Neural progenitor cell (in vitro differentiated cells): Measurements from ENCODE around the gene KCNE4. TPM values are rescaled to one million over a fixed set of nuclear protein-coding genes. Genes with fewer than 3 reads are reported as not detected.

Experiments
- DNase-seq: peaks from one replicate; pipeline ENCODE4 v3.0.0-alpha.2; 2016; ENCODE audit warnings: low spot score
- H2AFZ ChIP-seq: fragments of 200-600 bp; sonication (generic); replicated peaks from 2 replicates; pipeline ENCODE4 v1.6.1; 2016; ENCODE audit warnings: antibody characterized with exemption
- H3F3A ChIP-seq: fragments of 200-600 bp; sonication (generic); 2 replicates; pipeline ENCODE4 v1.6.1; 2016; ENCODE audit warnings: antibody characterized with exemption, low read depth
- H3K27ac ChIP-seq: fragments of 200-600 bp; sonication (generic); 2 replicates; pipeline ENCODE4 v1.5.1; 2016; ENCODE audit warnings: mild to moderate bottlenecking
- H3K27me3 ChIP-seq: fragments of 200-600 bp; sonication (generic); 2 replicates; pipeline ENCODE4 v1.6.1; 2016; ENCODE audit warnings: mild to moderate bottlenecking, moderate library complexity
- H3K36me3 ChIP-seq: fragments of 200-600 bp; sonication (generic); 2 replicates; pipeline ENCODE4 v1.5.1; 2016
- H3K4me1 ChIP-seq: fragments of 200-600 bp; sonication (generic); 2 replicates; pipeline ENCODE4 v1.6.1; 2016; ENCODE audit warnings: mixed run types
- H3K4me2 ChIP-seq: fragments of 200-600 bp; sonication (generic); 2 replicates; pipeline ENCODE4 v1.6.1; 2016
- H3K4me3 ChIP-seq: fragments of 200-600 bp; sonication (generic); 2 replicates; pipeline ENCODE4 v1.5.1; 2016
- H3K79me2 ChIP-seq: fragments of 200-600 bp; sonication (generic); 2 replicates; pipeline ENCODE4 v1.6.1; 2016; ENCODE audit warnings: low read depth
- H3K9ac ChIP-seq: fragments of 200-600 bp; sonication (generic); 2 replicates; pipeline ENCODE4 v1.6.1; 2016
- H3K9me3 ChIP-seq: fragments of 200-600 bp; sonication (generic); 2 replicates; pipeline ENCODE4 v1.5.1; 2016; ENCODE audit warnings: low read depth
- H4K20me1 ChIP-seq: fragments of 200-600 bp; sonication (generic); 2 replicates; pipeline ENCODE4 v1.6.1; 2016; ENCODE audit warnings: low read depth
- H3K27ac Mint-ChIP-seq: 3 replicates; pipeline ENCODE4 v1.8.0; 2021; ENCODE audit warnings: mixed read lengths
- H3K27me3 Mint-ChIP-seq: 2 replicates; pipeline ENCODE4 v1.8.0; 2022; ENCODE audit warnings: low read depth, mild to moderate bottlenecking, inconsistent platforms, moderate library complexity, mixed read lengths; ENCODE audit not compliant: insufficient read depth
- H3K36me3 Mint-ChIP-seq: 3 replicates; pipeline ENCODE4 v1.8.0; 2021; ENCODE audit warnings: mixed read lengths
- H3K4me1 Mint-ChIP-seq: 3 replicates; pipeline ENCODE4 v1.8.0; 2021; ENCODE audit warnings: mixed read lengths
- H3K4me3 Mint-ChIP-seq: 3 replicates; pipeline ENCODE4 v1.8.0; 2021; ENCODE audit warnings: mild to moderate bottlenecking, moderate library complexity, mixed read lengths
- H3K9me3 Mint-ChIP-seq: 3 replicates; pipeline ENCODE4 v1.8.0; 2020; ENCODE audit warnings: mixed read lengths
- CTCF ChIP-seq: fragments of 200-600 bp; sonication (generic); IDR thresholded peaks from 2 replicates; pipeline ENCODE4 v1.5.1; 2017; ENCODE audit warnings: antibody characterized with exemption, mild to moderate bottlenecking
- EZH2 ChIP-seq: fragments of 200-600 bp; sonication (generic); IDR thresholded peaks from 2 replicates; pipeline ENCODE4 v1.6.1; 2017; ENCODE audit warnings: antibody characterized with exemption, mild to moderate bottlenecking, moderate library complexity
- EZH2phosphoT487 ChIP-seq: fragments of 200-600 bp; sonication (generic); IDR thresholded peaks from 2 replicates; pipeline ENCODE4 v1.6.1; 2017; ENCODE audit warnings: antibody characterized with exemption
- total RNA-seq: library from RNA; depleted of rRNA; stranded (reverse); fragments of >200 nt; gene quantifications from 2 replicates; pipeline ENCODE4 v1.2.3, GENCODE V29; 2015; ENCODE audit warnings: low replicate concordance

Gene KCNE4
- not detected in 2 replicates for total RNA-seq

- H3K27ac Mint-ChIP-seq, result peak within 1 kb of the TSS; percentile 38
These were observed at the start of gene KCNE4 for GRCh38 chr2:223051693-223052289. Gene KCNE4, plus strand, starts transcription at chr2:223052190. Its CDS starts 641 bp downstream, at chr2:223052831.

GRCh38 chr2:223003191-223003590 is 48.8 kb upstream of the KCNE4 start:
- Histone ChIP-seq H3K27ac (no peak overlapping the region), H3K9ac (no peak overlapping the region), H3K27me3 (no peaks in the 10 kb centered on the region), H3K4me3 (no peak overlapping the region), H3K79me2 (no peaks in the 10 kb centered on the region), H3K9me3 (no peaks in the 10 kb centered on the region), H2AFZ (no peak overlapping the region), H3K4me2 (no peak overlapping the region), H4K20me1 (no peaks in the 10 kb centered on the region), H3F3A (no peaks in the 10 kb centered on the region), H3K4me1 (no peaks in the 10 kb centered on the region), H3K36me3 (no peaks in the 10 kb centered on the region)
- DNase-seq, result no peak
- Mint-ChIP-seq H3K36me3 (no peaks in the 10 kb centered on the region), H3K4me1 (peaks cover 18% of the 10 kb centered on the region), H3K9me3 (no peaks in the 10 kb centered on the region), H3K4me3 (no peak overlapping the region), H3K27ac (no peak overlapping the region), H3K27me3 (no peaks in the 10 kb centered on the region)
- no peak for TF ChIP-seq EZH2
- TF ChIP-seq CTCF, result no peak
- TF ChIP-seq EZH2phosphoT487, result no peak

More at GRCh38 chr2:223051693-223052289, at the start of gene KCNE4:
- H4K20me1 ChIP-seq, result no peaks in the 10 kb centered on the region
- H3K4me3 ChIP-seq, result no peak within 1 kb of the TSS
- H3K4me1 ChIP-seq, result peaks cover 10% of the 10 kb centered on the region
- Mint-ChIP-seq H3K27me3 (peaks cover 4% of the 10 kb centered on the region), H3K4me1 (peaks cover 33% of the 10 kb centered on the region), H3K9me3 (peaks cover 3% of the 10 kb centered on the region), H3K4me3 (no peak within 1 kb of the TSS), H3K36me3 (no peaks in the 10 kb centered on the region)
- peak; percentile 17 for DNase-seq
- no peak within 1 kb of the TSS for H3K9ac ChIP-seq
- H3K9me3 ChIP-seq, result no peaks in the 10 kb centered on the region
- H3F3A ChIP-seq, result no peaks in the 10 kb centered on the region
- H3K27ac ChIP-seq, result no peak within 1 kb of the TSS
- no peak within 1 kb of the TSS for H3K4me2 ChIP-seq
- no peaks in the 10 kb centered on the region for H3K36me3 ChIP-seq
- no peaks in the 10 kb centered on the region for H3K79me2 ChIP-seq
- peak within 1 kb of the TSS; percentile 77 for H2AFZ ChIP-seq
- TF ChIP-seq EZH2phosphoT487 (no peak), EZH2 (no peak)
- no peaks in the 10 kb centered on the region for H3K27me3 ChIP-seq

- Histone ChIP-seq H3K4me3 (no peak overlapping the region), H3K27ac (no peak overlapping the region), H3F3A (no peaks in the 10 kb centered on the region), H3K4me1 (no peaks in the 10 kb centered on the region), H3K9me3 (no peaks in the 10 kb centered on the region), H2AFZ (no peak overlapping the region), H3K79me2 (no peaks in the 10 kb centered on the region), H3K27me3 (no peaks in the 10 kb centered on the region), H3K9ac (no peak overlapping the region), H3K4me2 (no peak overlapping the region), H4K20me1 (no peaks in the 10 kb centered on the region), H3K36me3 (no peaks in the 10 kb centered on the region)
- peaks cover 18% of the 10 kb centered on the region for H3K4me1 Mint-ChIP-seq
- no peak overlapping the region for H3K27ac Mint-ChIP-seq
- H3K36me3 Mint-ChIP-seq, result no peaks in the 10 kb centered on the region
- H3K27me3 Mint-ChIP-seq, result no peaks in the 10 kb centered on the region
- H3K9me3 Mint-ChIP-seq, result no peaks in the 10 kb centered on the region
- no peak overlapping the region for H3K4me3 Mint-ChIP-seq
- DNase-seq, result no peak
- no peak for TF ChIP-seq CTCF
- no peak for TF ChIP-seq EZH2
- no peak for TF ChIP-seq EZH2phosphoT487
These were observed 46.5 kb upstream of the KCNE4 start for GRCh38 chr2:223005496-223005895.

DNA sequence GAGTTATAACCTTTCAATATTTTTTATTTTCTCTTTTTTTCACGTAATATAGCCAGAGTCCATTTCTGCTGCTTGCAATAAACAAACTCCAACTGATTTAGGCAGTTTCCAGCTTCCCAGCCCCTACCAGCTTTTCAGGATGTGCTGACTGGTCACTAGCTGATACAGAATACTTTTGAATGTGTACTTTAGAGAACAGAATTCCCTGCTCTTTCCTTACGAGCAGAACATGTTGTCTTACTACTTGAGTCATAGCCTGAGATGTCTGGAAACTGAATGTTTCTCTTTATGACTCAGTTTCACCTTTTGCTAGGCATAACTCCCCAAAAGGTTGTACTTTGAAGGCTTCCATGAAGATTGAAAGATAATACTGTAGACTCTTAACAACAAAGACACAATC is 44.5 kb upstream of the KCNE4 start:
- DNase-seq, result no peak
- H4K20me1 ChIP-seq, result no peaks in the 10 kb centered on the region
- Mint-ChIP-seq H3K4me1 (peaks cover 6% of the 10 kb centered on the region), H3K9me3 (no peaks in the 10 kb centered on the region), H3K4me3 (no peak overlapping the region), H3K27me3 (no peaks in the 10 kb centered on the region), H3K36me3 (no peaks in the 10 kb centered on the region), H3K27ac (no peak overlapping the region)
- H3K9ac ChIP-seq, result no peak overlapping the region
- H3K4me1 ChIP-seq, result no peaks in the 10 kb centered on the region
- no peaks in the 10 kb centered on the region for H3K36me3 ChIP-seq
- H3K79me2 ChIP-seq, result no peaks in the 10 kb centered on the region
- no peaks in the 10 kb centered on the region for H3F3A ChIP-seq
- H3K27ac ChIP-seq, result no peak overlapping the region
- TF ChIP-seq EZH2phosphoT487 (no peak), EZH2 (no peak), CTCF (no peak)
- no peaks in the 10 kb centered on the region for H3K9me3 ChIP-seq
- no peak overlapping the region for H3K4me3 ChIP-seq
- H3K27me3 ChIP-seq, result no peaks in the 10 kb centered on the region
- no peak overlapping the region for H3K4me2 ChIP-seq
- H2AFZ ChIP-seq, result no peak overlapping the region
